Umbilical cord (tissue), 2 donors: ENCODE measurements around the gene OPN1LW. TPM values are rescaled to one million over a fixed set of nuclear protein-coding genes. Genes with fewer than 3 reads are reported as not detected.
"Not testable (repeated sequence)": the region's sequence is repeated elsewhere in the genome, so short reads cannot be mapped to it uniquely, and the experiment has no call there.

Experiments
- DNase-seq: peaks from one replicate; pipeline ENCODE4 v3.0.0-alpha.2; 2015; ENCODE audit warnings: low spot score
- total RNA-seq: library from RNA; depleted of rRNA; stranded (reverse); fragments of >200 nt; gene quantifications from one replicate; pipeline ENCODE4 v1.2.3, GENCODE V29; 2014; ENCODE audit warnings: low replicate concordance; ENCODE audit not compliant: insufficient read depth

The OPN1LW gene
- total RNA-seq = not detected

DNA sequence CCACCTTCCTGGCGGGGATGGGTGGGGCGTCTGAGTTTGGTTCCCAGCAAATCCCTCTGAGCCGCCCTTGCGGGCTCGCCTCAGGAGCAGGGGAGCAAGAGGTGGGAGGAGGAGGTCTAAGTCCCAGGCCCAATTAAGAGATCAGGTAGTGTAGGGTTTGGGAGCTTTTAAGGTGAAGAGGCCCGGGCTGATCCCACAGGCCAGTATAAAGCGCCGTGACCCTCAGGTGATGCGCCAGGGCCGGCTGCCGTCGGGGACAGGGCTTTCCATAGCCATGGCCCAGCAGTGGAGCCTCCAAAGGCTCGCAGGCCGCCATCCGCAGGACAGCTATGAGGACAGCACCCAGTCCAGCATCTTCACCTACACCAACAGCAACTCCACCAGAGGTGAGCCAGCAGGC lies at the start of gene OPN1LW:
Gene OPN1LW, plus strand, starts transcription at position 234 of the 400 bp plus-strand sequence. Its CDS starts 41 bp downstream, at position 275.
- DNase-seq = not testable (repeated sequence)

DNA sequence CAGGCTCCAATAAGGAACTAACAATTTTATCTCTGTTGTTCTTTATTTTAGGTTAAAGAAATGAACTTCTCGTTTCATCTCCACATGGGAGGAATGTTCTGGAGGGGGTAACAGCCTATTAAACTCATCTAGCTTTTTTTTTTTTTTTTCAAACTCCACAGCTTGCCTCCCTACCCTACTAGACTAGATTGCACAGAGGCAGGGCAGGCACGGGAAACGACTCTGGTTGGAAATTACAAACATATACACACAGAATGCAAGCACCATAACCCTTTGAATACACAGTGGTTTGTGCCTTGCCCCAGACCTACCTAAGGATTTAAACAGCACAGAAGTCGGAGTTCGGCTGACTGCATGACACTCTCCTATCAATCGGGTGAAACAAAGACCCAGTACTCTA lies 49.2 kb upstream of the OPN1LW start:
- DNase-seq = no peak

DNA sequence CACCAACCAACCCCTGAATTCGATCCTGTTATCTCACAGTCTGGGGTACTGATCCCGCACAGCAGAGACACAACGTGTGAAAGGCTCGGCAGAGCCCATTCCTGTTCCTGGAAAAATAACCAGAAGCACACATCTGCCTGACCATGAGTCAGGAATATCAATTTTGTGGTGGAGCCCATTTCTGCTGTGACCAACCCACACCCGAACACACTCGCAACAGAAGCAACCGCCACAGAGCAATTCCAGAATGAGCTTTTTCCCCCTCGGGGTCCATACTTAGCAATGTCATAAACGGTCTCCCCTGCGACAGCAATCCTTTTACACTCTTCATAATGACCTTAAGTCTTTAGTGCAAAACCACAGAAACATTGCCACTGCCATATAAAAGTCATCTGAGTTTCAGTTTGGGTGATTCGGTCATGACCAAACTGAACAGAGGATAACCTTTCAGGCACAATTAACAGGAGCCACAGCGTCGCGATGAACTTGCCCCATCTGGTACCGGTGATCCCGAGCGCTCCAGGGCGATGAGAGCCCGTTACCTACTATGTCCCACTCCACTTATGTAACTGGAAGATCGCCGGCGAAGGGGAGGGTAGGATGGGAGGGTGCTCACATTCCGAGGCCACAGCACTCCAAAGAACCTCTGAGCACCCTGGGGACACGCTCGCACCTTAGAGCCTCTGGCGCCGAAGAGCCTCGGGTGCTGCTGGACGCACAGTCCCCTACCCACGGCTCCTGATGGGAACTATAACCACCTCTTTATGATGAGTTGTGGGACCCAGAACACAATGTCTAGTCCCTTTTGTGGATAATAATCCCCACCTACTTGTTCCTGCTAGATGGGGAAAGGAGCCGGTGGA lies 47.7 kb upstream of the OPN1LW start:
- DNase-seq = no peak

DNA sequence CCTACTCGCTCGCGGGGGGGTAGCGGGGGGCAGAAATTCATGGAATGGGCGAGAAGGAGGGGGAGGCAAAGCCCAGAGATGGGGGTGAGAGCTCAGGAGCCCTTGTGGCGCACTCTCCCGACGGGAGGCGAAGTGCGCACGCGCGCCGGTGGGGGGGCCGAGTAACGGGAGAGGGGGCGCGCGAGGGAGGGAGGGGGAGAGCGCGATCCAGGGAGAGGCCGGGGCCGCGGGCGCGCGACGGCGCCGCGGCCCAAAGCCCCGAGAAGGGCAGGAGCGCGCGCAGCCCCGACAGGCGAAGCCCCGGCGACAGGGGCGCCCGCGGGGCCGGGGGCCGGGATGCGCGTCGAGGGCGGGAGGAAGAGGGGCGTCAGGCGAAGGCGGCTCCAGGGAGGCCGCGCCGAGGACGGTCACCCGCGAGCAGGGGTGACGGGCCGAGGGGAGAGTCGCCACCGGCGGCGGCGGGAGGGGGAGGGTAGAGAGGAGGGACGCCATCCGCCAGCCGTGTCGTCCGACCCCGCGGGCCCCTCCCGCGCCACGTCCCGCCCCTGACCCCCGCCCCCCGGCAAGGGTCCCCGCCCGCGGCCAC lies 46.9 kb upstream of the OPN1LW start:
- peak; percentile 71 for DNase-seq

DNA sequence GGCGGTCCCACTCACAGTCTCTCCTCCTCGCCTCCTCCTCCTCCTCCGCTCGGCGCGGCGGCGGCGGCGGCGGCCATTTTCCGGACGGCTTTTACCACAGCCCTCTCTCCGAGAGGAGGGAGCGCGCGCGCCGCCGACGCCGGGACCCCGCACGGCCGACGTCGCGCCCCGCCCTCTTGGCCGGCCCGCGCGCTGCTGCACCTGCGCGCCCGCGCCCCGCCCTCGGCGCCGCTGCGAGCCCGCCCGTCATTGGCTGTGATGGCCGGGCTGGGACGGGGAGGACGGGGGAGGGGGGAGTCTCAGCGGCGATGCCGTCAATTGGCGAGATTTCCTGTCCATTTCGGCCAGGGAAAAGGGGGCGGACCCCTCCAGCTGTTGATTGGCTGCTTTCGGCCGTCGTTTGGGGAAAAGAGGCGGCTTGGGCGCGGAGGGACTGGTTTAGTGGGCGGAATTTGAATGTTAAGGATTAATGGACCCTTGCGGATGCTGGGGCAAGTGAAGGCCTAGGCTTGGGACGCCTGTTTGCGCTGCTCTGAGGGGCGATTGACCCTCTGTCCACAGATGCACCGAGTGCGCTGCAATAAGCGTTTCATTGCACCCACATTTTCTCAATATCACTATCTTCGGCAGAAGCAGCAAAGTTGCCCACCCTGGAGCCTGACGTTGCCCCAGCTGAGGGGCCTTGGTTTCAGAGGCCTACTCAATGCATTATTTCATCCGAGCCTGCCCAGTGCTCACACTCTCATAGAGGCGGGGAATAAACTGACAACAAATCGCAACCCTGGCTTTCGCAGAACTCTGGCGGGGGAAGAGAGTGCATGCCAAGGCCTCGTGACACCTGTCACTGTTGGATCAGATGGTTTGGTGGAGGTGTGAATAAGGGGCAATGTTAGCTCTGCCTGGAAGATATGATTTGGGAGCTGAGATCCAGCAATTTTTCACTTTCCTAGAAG lies 46.2 kb upstream of the OPN1LW start, which contains the start of gene MECP2:
Gene MECP2, minus strand, starts transcription at position 129 of the 953 bp plus-strand sequence.
- DNase-seq = peak; percentile 94

DNA sequence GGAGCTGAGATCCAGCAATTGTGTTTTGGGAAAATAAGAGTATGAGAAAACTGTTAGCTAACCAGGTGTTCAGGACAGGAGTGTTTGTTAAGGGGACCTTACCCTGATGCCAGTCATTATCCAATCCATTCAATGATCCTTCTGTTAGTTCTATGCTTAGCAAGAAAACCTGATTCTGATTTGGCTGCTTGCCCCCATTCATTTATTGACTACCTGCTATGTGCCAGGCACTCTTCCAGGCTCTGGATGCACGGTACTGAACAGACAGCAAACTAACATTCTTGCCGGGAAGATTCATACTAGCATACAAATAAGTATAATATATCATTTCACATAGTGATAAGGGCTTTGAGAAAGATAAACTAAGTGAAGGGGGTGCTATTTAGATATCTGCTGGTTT lies 45.5 kb upstream of the OPN1LW start:
- DNase-seq = no peak

DNA sequence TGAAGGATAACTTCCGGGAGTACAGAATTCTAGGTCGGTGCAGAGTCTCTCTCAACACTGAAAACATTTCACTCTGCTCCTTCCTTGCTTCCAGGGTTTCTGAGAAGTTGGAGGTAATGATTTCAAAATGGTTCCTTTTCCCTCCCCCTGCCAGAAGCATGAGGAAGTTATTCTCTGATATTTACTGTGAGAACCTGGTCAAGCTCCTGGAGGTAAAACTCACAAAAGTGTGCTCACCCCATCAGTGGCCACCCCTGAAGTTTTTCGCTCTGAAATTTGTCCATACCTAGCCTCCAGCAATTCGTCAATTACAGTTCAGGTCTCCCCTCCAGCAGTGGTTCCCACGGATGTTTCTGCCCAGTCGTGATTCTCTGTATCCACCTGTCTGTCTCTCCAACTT lies 30.3 kb upstream of the OPN1LW start:
- DNase-seq = no peak

DNA sequence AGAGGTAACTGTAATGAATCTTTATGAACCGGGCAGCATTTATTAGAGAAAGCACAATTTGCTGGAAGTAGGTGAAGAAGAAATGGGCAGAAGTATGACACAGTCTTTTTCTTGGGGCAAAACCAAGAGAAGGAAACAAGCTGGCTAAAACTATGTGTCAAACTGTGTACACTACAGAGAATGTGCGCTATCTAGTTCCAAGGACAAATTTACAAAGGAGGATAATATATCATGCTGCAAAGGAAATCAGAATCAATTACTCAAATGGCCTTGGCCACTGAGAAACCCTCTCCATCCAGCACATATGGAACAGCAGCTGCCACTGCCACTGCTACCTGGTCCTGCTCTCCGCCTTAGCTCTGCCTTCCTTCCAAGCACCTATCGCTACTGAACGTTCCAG lies 29.4 kb upstream of the OPN1LW start:
- no peak for DNase-seq

DNA sequence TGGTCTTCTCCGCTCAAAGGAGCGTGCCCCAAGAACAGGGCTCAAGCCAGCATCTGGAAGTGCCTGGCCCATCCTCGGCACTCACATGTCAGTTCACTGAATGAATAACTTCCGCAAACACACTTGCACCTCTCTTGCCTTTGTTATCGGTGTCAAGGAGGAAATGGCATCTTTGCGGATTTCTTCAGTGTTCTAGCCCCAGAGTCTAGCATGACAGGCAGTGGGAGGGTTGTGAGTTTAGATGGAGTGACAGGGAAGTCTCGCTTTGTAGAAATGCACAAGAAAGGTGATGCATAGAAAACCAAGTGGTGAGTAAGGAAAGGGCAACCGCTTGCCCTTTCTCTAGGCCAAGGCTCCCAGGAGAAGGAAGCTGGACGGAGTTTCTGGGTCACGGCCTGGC lies 29.0 kb upstream of the OPN1LW start:
- no peak for DNase-seq

DNA sequence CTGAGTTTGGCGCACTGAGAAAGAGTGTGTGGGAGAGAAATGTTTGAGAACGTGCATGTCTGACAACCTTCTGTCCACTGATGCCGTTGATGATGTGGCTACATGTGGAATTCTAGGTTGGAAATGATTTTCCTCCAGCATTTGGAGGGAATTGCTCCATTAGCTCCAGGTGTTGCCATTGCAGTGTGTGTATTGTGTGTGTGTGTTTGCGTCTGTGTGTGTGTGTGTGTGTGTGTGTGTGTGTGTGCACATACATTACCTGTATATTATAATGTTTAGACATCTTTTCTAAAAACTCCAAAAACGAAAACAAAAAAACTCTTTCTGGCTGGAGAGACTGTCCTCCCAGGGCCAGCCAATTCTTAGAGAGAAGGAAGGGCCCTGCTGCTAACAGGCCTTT lies 28.3 kb upstream of the OPN1LW start:
- DNase-seq = no peak

DNA sequence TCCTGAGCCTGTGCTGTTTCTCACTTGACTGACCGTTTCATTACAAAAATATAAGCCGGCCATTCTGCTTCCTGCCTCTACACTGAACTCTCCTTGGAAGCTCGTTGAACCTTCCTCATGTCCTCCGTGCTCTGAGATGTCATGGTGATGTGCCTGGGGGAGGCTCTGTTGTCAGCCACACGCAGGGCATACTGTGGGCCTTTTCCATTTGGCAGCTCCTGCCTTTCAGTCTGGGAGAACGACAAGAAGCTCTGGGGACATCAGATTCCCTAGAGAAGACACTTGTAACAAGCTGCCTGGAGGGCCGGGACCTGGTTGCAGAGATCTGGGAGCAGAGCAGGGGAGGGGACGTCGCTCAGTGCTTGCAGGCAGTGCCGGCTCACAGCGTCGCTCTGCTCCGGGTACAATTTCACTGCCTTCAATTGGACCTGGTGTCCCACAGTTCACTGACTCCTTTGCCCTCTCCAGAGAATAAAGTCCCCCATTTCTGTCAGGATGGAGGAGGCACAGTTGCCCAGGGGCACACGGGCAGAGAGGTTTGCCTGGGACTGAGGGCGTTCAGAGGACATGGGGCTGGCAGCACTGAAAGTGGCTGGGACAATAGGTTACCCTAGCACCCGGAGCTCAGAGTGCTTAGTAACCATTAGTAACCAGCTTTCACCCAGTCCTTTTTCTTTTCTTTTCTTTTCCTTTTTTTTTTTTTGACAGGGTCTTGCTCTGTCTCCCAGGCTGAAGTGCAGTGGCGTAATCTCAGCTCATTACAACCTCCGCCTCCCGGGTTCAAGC lies 27.4 kb upstream of the OPN1LW start:
- DNase-seq = no peak

DNA sequence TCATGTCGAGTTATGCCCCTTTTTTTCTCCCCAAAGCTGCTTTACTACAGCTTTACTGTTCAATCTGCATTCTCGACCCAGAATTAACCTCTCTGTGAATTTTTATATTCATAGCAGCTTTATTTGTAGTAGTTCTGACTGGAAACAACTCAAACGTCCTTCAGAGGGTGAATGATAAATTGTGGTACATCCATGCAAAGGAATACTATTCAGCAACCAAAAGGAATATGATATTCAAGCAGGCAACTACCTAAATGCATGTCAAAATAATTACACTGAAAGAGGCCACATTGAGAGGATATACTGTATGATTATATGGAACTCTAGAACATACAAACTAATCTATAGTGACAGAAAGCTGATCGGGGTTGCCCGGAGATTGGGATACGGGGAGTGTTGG lies 26.5 kb upstream of the OPN1LW start:
- no peak for DNase-seq

DNA sequence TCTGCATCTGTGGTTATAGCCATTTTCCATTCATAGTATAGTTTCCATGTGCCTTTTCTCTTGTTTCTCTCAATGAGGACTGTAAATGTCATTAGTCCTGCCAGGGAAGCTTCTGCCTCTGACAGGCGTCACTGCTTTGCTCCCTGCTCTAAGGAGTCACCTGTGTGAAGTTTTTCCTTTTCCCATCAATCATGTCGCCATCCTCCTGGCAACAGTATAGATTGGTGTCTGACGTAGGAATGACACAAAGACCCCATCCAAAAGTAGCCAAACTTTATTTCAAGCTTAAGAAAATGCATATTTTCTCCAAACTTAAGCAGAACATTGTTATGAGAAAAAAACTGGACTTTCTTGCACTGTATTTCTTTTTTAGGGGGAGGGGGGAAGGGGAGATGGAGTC lies 23.5 kb upstream of the OPN1LW start:
- no peak for DNase-seq

DNA sequence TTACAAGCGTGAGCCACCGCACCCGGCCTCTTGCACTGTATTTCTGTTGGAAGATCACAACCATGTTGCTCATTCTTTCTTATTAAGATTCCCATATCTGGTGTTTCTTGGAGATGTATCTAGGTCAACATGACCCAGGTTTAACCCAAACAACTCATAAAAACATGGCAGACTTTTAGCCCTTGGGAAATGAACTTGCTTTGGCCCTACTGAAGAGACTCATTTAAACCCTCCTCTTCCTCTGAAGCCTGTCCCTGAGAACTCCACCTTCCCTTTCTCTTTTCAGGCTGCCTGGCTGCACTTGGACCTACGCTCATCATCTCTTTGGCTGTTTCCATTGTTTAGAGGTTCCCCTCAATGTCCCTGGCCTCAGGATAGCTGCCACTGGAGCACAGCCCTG lies 22.8 kb upstream of the OPN1LW start:
- DNase-seq = no peak

DNA sequence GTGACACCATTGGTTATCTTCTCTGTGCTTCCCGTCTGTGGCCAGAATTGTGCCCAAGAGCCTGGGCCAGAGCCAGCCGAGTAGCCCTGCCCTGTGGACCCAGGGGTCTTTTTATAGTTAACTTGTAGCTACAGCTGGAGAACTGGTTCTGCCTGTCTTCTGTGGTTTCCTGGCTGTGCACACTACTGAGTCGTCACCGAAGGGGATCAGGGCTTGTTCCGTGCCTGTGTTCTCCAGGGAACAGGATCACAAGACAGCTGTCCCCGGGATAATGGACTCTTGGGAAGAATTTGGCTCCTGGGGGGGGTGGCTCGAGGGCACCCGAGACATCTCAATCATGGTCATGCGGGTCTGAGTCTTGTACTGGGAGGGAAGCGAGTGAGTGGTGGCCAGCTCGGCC lies 22.1 kb upstream of the OPN1LW start:
- DNase-seq = no peak

DNA sequence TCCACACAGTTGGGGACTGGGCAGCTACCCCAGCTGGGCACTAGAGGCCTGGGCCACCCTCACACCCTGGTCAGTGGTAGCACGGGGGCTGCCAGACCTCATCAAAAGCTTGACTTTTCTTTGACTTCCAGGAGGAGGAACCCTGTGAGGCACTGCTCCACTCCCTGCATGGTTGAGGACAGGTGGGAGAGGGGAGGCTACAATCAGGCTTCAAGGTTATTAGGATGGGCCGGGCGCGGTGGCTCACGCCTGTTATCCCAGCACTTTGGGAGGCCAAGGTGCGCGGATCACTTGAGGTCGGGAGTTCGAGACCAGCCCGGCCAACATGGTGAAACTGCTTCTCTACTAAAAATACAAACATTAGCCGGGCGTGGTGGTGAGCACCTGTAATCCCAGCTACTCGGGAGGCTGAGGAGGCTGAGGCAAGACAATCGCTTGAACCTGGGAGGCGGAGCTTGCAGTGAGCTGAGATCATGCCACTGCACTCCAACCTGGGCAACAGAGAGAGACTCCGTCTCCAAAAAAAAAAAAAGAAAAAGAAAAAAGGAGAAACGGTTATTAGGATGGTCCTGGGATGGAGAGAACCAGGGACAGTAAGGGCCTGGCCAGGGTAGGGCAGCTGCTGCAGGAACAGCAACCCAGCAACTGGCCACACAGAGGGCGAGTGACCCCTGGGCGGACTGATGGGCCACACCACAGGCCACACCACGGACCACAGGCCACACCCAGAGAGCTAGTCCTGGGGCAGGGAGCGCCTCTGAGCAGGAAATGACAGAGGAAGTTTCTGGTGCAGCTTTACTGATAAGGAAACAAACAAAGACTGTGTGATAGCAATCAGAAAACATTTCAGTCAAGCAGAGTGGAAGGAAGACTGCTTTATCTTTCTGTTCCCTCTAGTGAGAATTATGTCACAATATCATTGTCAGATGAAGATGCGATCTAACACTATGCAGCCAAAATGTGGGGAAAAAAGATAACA lies 20.5 kb upstream of the OPN1LW start:
- DNase-seq = no peak

DNA sequence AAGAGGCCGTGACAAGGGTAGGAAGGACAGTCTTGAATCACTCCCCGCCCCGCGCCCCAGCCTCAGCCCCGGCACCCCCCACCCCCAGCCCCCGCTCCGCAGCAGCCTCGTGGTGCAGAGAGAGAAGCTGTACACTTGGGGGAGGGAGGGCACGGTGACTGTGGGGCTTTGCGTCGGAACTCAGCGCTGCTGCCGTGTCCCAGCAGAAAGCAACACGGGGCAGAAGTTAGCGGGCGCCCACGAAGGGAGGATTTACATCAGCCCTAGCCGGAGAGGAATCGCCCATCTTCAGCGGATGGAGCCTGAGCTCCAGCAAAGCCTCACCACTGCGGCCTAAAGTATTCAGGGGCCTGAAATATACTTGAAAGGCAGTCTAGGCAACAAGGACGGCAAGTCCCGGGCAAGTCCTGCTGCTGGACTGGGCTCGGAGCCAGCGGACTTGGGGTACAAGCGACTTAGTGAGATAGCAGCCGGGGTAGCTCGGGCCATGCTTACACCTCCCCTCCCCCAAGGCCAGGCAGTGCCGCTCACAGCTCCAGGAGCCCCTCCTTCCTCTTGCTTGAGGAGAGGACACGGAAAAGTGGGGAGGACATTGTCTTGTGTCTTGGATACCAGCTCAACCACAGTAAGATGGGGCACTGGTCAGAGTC lies 18.5 kb upstream of the OPN1LW start:
- DNase-seq = no peak

DNA sequence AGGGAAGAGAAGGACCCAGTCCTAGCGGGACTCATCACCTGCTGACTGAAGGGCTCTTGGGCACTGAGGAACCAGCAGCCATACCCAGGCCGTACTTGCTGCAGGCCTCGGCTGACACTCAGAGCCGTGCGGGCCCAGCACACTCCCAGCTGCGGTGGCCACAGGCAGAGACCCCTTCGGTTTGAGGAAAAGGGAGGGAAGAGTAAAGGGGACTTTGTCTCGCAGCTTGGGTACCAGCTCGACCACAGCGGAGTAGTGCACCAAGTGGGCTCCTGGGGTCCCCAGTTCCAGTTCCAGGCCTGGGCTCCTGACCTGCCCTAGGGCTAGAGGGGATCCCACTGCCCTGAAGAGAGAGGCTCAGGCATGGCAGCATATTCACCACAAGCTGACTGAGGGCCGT lies 17.9 kb upstream of the OPN1LW start:
- DNase-seq = no peak

DNA sequence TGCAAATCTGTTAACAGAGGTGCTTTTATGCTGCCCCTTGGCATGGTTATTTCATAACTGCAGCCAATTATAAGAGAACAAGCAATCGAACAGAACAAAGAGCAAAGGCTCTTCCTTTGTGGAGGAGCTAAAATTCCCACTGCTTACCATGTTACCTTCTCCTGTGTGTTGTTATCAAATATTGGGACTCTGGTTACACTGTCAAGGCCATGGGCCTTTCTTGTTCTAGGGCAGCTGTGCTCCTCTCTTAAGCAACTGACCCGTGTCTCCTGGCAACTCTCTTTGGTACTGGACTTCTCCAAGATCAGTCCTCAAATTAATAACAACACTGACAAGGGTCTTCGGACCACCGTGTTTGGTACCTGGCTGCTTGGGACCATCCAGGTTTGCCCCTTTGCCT lies 12.1 kb upstream of the OPN1LW start:
- DNase-seq = no peak
